IMR-90 (cell line): ENCODE measurements around the gene KRIT1. TPM values are rescaled to one million over a fixed set of nuclear protein-coding genes. Genes with fewer than 3 reads are reported as not detected.

Experiments
- ATAC-seq: fragments of 200-7000 bp; cut with Tn5 transposase; 2 replicates; pipeline ENCODE4 v1.9.1; 2020; ENCODE audit warnings: low read depth, mild to moderate bottlenecking, moderate library complexity
- BruUV-seq: library from RNA; stranded (reverse); fragments of 400-500 nt; replicated peaks from 2 replicates; lab custom pipeline; 2021; lab: Mats Ljungman, UMichigan
- CTCF ChIA-PET: fragments of 300-600 bp; formaldehyde crosslinking; extraction: SDS; loops from one replicate; lab custom pipeline; 2021; ENCODE audit warnings: antibody characterized with exemption; lab: Yijun Ruan, JAX
- POLR2A ChIA-PET: fragments of 300-600 bp; sonication (Branson Sonifier 250); formaldehyde crosslinking; loops from one replicate; lab custom pipeline; 2022; ENCODE audit warnings: antibody characterized with exemption; ENCODE audit not compliant: unreplicated experiment; lab: Charles Lee
- DNase-seq: peaks from one replicate; pipeline ENCODE4 v3.0.0; 2013
- H2AFZ ChIP-seq: replicated peaks from 2 replicates; pipeline ENCODE3; 2013; ENCODE audit warnings: low read length, mild to moderate bottlenecking; ENCODE audit not compliant: poor library complexity
- H2AK5ac ChIP-seq: 2 replicates; pipeline ENCODE4 v1.6.1; 2013; ENCODE audit warnings: low read depth, low read length, inconsistent platforms
- H2AK9ac ChIP-seq: replicated peaks from 2 replicates; pipeline ENCODE3; 2013; ENCODE audit warnings: mild to moderate bottlenecking, low read depth, low read length, moderate library complexity; ENCODE audit not compliant: poor library complexity
- H2BK120ac ChIP-seq: 2 replicates; pipeline ENCODE4 v1.6.1; 2013; ENCODE audit warnings: low read depth, low read length, inconsistent platforms
- H2BK15ac ChIP-seq: 3 replicates; pipeline ENCODE4 v1.6.1; 2013; ENCODE audit warnings: low read depth, low read length, inconsistent platforms
- H2BK20ac ChIP-seq: 2 replicates; pipeline ENCODE4 v1.6.1; 2013; ENCODE audit warnings: low read depth, mild to moderate bottlenecking, inconsistent platforms, low read length, moderate library complexity
- H2BK5ac ChIP-seq: 2 replicates; pipeline ENCODE4 v1.6.1; 2013; ENCODE audit warnings: mild to moderate bottlenecking, low read depth, low read length, inconsistent platforms; ENCODE audit not compliant: poor library complexity, severe bottlenecking
- H3K14ac ChIP-seq: replicated peaks from 2 replicates; pipeline ENCODE4 v1.6.1; 2013; ENCODE audit warnings: low read depth, low read length, inconsistent platforms
- H3K18ac ChIP-seq: 2 replicates; pipeline ENCODE4 v1.6.1; 2013; ENCODE audit warnings: low read depth, low read length, control low read depth
- H3K23ac ChIP-seq: 2 replicates; pipeline ENCODE4 v1.6.1; 2013; ENCODE audit warnings: low read depth, low read length, inconsistent platforms
- H3K27ac ChIP-seq: 2 replicates; pipeline ENCODE4 v1.5.1; 2013; ENCODE audit warnings: mild to moderate bottlenecking, control low read depth, low read length; ENCODE audit not compliant: insufficient read depth
- H3K27me3 ChIP-seq: 2 replicates; pipeline ENCODE4 v1.6.1; 2013; ENCODE audit warnings: low read length; ENCODE audit not compliant: control insufficient read depth, insufficient read depth
- H3K36me3 ChIP-seq: 2 replicates; pipeline ENCODE4 v1.6.1; 2013; ENCODE audit warnings: low read length, mixed read lengths; ENCODE audit not compliant: control insufficient read depth, insufficient read depth
- H3K4ac ChIP-seq: 2 replicates; pipeline ENCODE4 v1.6.1; 2013; ENCODE audit warnings: low read depth, low read length, inconsistent platforms
- H3K4me1 ChIP-seq: 2 replicates; pipeline ENCODE4 v1.6.1; 2013; ENCODE audit warnings: low read length, mixed read lengths; ENCODE audit not compliant: control insufficient read depth, insufficient read depth
- H3K4me2 ChIP-seq: 2 replicates; pipeline ENCODE4 v1.6.1; 2013; ENCODE audit warnings: low read depth, mild to moderate bottlenecking, control low read depth, low read length, moderate library complexity
- H3K4me3 ChIP-seq: 2 replicates; pipeline ENCODE4 v1.5.1; 2013; ENCODE audit warnings: low read depth, mild to moderate bottlenecking, control low read depth, low read length, moderate library complexity; ENCODE audit not compliant: insufficient read depth
- H3K56ac ChIP-seq: 2 replicates; pipeline ENCODE4 v1.6.1; 2013; ENCODE audit warnings: low read length, inconsistent platforms; ENCODE audit not compliant: insufficient read depth; ENCODE audit errors: extremely low read depth
- H3K79me1 ChIP-seq, 2 experiments: 2 replicates each; pipeline ENCODE4 v1.6.1; 2013; ENCODE audit warnings: low read length in 2 of 2, inconsistent platforms in 1 of 2, low read depth in 1 of 2
- H3K9ac ChIP-seq: 2 replicates; pipeline ENCODE4 v1.6.1; 2013; ENCODE audit warnings: low read depth, low read length, control low read depth
- H3K9me1 ChIP-seq: 2 replicates; pipeline ENCODE4 v1.6.1; 2013; ENCODE audit warnings: low read length, inconsistent platforms; ENCODE audit not compliant: insufficient read depth
- H3K9me3 ChIP-seq: 2 replicates; pipeline ENCODE4 v1.6.1; 2013; ENCODE audit warnings: low read length; ENCODE audit not compliant: control insufficient read depth, insufficient read depth
- H4K20me1 ChIP-seq: 2 replicates; pipeline ENCODE4 v1.6.1; 2013; ENCODE audit warnings: low read length, inconsistent platforms; ENCODE audit not compliant: insufficient read depth
- H4K5ac ChIP-seq: 2 replicates; pipeline ENCODE4 v1.6.1; 2013; ENCODE audit warnings: mild to moderate bottlenecking, low read depth, low read length, control low read depth
- H4K8ac ChIP-seq, 2 experiments: 2 replicates each; pipeline ENCODE4 v1.6.1; 2013; ENCODE audit warnings: low read depth in 2 of 2, low read length in 2 of 2, control low read depth in 1 of 2, inconsistent platforms in 1 of 2
- H4K91ac ChIP-seq: 2 replicates; pipeline ENCODE4 v1.6.1; 2013; ENCODE audit warnings: low read depth, low read length, inconsistent platforms; ENCODE audit not compliant: insufficient read depth
- BHLHE40 ChIP-seq: fragments of 150-350 bp; IDR thresholded peaks from 2 replicates; pipeline ENCODE4 v1.6.1; 2016; ENCODE audit warnings: mild to moderate bottlenecking, low read depth, low read length
- CEBPB ChIP-seq: IDR thresholded peaks from 2 replicates; pipeline ENCODE4 v1.6.1; 2012; ENCODE audit warnings: low read depth, low read length, improper control_type of control experiment
- MAFK ChIP-seq: IDR thresholded peaks from 2 replicates; pipeline ENCODE4 v1.6.1; 2012; ENCODE audit warnings: low read depth, low read length, improper control_type of control experiment
- MXI1 ChIP-seq: IDR thresholded peaks from 2 replicates; pipeline ENCODE4 v1.6.1; 2012; ENCODE audit warnings: low read depth, mild to moderate bottlenecking, low read length, moderate library complexity, borderline replicate concordance
- NFE2L2 ChIP-seq: fragments of 150-350 bp; IDR thresholded peaks from 2 replicates; pipeline ENCODE4 v1.6.1; 2016; ENCODE audit warnings: low read depth, mild to moderate bottlenecking, low read length
- POLR2A ChIP-seq: IDR thresholded peaks from 2 replicates; pipeline ENCODE4 v1.6.1; 2012; ENCODE audit warnings: mild to moderate bottlenecking, low read depth, low read length
- RCOR1 ChIP-seq: IDR thresholded peaks from 2 replicates; pipeline ENCODE4 v1.6.1; 2012; ENCODE audit warnings: mild to moderate bottlenecking, low read length, improper control_type of control experiment; ENCODE audit not compliant: insufficient replicate concordance
- RFX5 ChIP-seq: IDR thresholded peaks from 2 replicates; pipeline ENCODE4 v1.8.0; 2012; ENCODE audit warnings: low read depth, mild to moderate bottlenecking, low read length, moderate library complexity
- SMC3 ChIP-seq: fragments of 150-350 bp; IDR thresholded peaks from 2 replicates; pipeline ENCODE4 v1.6.1; 2016; ENCODE audit warnings: low read depth, mild to moderate bottlenecking, antibody characterized with exemption, low read length, moderate library complexity
- WGBS, 2 experiments: methylation state at CpG; one replicate each; pipeline versions ENCODE4 v1.1.5 to v1.1.7; 2013; ENCODE audit warnings: missing lambda C conversion rate in 2 of 2; ENCODE audit not compliant: insufficient read length in 1 of 2; ENCODE audit errors: extremely low coverage in 2 of 2; 5-methylcytosine and 5-hydroxymethylcytosine counted together
- dilution Hi-C: fragments of 300-500 bp; cut with HindIII; formaldehyde crosslinking; loops from one replicate; pipeline ENCODE4 v1.14.3; 2018; ENCODE audit warnings: low sequenced_read_pairs; ENCODE audit not compliant: unreplicated experiment
- in situ Hi-C: fragments of 300-500 bp; cut with MboI; formaldehyde crosslinking; loops from 3 replicates; pipeline ENCODE4 v1.14.3; 2019; ENCODE audit warnings: low sequenced_read_pairs, inconsistent platforms, mixed read lengths
- intact Hi-C: fragments of 100-400 bp; cut with micrococcal nuclease; formaldehyde crosslinking; loops from 2 replicates; pipeline ENCODE4 v1.10.0; 2022
- polyA plus RNA-seq, 3 experiments: library from polyadenylated mRNA; depleted of rRNA; stranded (reverse); fragments of >200 nt; gene quantifications; 2 replicates each; pipeline ENCODE4 v1.2.3, GENCODE V29; 2012; ENCODE audit warnings: low replicate concordance in 1 of 3
- total RNA-seq: library from RNA; depleted of rRNA; stranded (reverse); fragments of >200 nt; gene quantifications from 2 replicates; pipeline ENCODE4 v1.2.3, GENCODE V29; 2012
- TF ChIP-seq, protein P1 (sequence below): fragments of 150-350 bp; IDR thresholded peaks from 2 replicates; pipeline ENCODE4 v1.6.1; 2016; ENCODE audit warnings: low read depth, mild to moderate bottlenecking, low read length, moderate library complexity, borderline replicate concordance
- TF ChIP-seq, protein P2 (sequence below): conservative IDR thresholded peaks from 2 replicates; pipeline ENCODE4 v1.5.1; 2012; ENCODE audit warnings: mild to moderate bottlenecking, low read depth, low read length, improper control_type of control experiment

Gene KRIT1
- total and polyA plus RNA-seq, 2 of the 4 experiments (the other 2 are of a cell fraction), result 22.9 to 38.2 TPM

GRCh38 chr7:92259610-92260247, 14.0 kb upstream of the KRIT1 start:
- Histone ChIP-seq H3K4me2 (no peak overlapping the region), H3K14ac (no peak overlapping the region), H2AFZ (no peak overlapping the region), H3K18ac (no peak overlapping the region), H3K4me1 (no peaks in the 10 kb centered on the region; the same call in 1 of the 2 replicates), H2AK5ac (no peak overlapping the region), H3K27ac (no peak overlapping the region), H3K4me3 (no peak overlapping the region), H4K20me1 (peaks cover 40% of the 10 kb centered on the region; the same call in 1 of the 2 replicates), H2BK120ac (no peak overlapping the region), H2BK5ac (no peak overlapping the region), H3K9ac (no peak overlapping the region), H2AK9ac (no peak overlapping the region), H3K56ac (no peak overlapping the region), H4K5ac (no peak overlapping the region), H3K36me3 (no peaks in the 10 kb centered on the region), H4K91ac (no peak overlapping the region), H3K23ac (no peak overlapping the region), H3K79me1 (peaks cover 21 to 40% of the 10 kb centered on the region in 2 experiments), H2BK15ac (no peak overlapping the region), H3K4ac (no peak overlapping the region), H3K9me3 (no peaks in the 10 kb centered on the region; the same call in 1 of the 2 replicates), H3K9me1 (no peaks in the 10 kb centered on the region; the same call in 1 of the 2 replicates), H3K27me3 (no peaks in the 10 kb centered on the region), H4K8ac (no peak overlapping the region), H2BK20ac (no peak overlapping the region)
- POLR2A ChIA-PET, result no interaction called here
- 100% methylated on average over 1 of the region's 2 CpGs; no CpG with 5 or more reads in 1 of the 2 experiments for WGBS, 2 experiments
- DNase-seq (no peak), ATAC-seq (no peak)
- in situ Hi-C loops, result no loop called here
- intact Hi-C loops, result loop anchor here (5.0 kb wide), 1 partner anchor 53 kb away; no protein-coding TSS in a partner anchor
- CTCF ChIA-PET, result no interaction called here
- BruUV-seq, result no TSS peak
- dilution Hi-C loops, result no loop called here
- TF ChIP-seq POLR2A (no peak), CEBPB (no peak), SMC3 (no peak), RFX5 (no peak), MXI1 (no peak), MAFK (no peak), RCOR1 (no peak), NFE2L2 (no peak), BHLHE40 (no peak)
- TF ChIP-seq, protein P1, sequence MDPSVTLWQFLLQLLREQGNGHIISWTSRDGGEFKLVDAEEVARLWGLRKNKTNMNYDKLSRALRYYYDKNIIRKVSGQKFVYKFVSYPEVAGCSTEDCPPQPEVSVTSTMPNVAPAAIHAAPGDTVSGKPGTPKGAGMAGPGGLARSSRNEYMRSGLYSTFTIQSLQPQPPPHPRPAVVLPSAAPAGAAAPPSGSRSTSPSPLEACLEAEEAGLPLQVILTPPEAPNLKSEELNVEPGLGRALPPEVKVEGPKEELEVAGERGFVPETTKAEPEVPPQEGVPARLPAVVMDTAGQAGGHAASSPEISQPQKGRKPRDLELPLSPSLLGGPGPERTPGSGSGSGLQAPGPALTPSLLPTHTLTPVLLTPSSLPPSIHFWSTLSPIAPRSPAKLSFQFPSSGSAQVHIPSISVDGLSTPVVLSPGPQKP, result no peak
- TF ChIP-seq, protein P2, sequence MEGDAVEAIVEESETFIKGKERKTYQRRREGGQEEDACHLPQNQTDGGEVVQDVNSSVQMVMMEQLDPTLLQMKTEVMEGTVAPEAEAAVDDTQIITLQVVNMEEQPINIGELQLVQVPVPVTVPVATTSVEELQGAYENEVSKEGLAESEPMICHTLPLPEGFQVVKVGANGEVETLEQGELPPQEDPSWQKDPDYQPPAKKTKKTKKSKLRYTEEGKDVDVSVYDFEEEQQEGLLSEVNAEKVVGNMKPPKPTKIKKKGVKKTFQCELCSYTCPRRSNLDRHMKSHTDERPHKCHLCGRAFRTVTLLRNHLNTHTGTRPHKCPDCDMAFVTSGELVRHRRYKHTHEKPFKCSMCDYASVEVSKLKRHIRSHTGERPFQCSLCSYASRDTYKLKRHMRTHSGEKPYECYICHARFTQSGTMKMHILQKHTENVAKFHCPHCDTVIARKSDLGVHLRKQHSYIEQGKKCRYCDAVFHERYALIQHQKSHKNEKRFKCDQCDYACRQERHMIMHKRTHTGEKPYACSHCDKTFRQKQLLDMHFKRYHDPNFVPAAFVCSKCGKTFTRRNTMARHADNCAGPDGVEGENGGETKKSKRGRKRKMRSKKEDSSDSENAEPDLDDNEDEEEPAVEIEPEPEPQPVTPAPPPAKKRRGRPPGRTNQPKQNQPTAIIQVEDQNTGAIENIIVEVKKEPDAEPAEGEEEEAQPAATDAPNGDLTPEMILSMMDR, result no peak
